ENCODE data around the gene NAXE. TPM values are rescaled to one million over a fixed set of nuclear protein-coding genes. Genes with fewer than 3 reads are reported as not detected.
"Not testable (repeated sequence)": the region's sequence is repeated elsewhere in the genome, so short reads cannot be mapped to it uniquely, and the experiment has no call there.

NAXE gene
- total and polyA plus RNA-seq, 2 experiments from 2014 or later, result 117 to 198 TPM

DNA sequence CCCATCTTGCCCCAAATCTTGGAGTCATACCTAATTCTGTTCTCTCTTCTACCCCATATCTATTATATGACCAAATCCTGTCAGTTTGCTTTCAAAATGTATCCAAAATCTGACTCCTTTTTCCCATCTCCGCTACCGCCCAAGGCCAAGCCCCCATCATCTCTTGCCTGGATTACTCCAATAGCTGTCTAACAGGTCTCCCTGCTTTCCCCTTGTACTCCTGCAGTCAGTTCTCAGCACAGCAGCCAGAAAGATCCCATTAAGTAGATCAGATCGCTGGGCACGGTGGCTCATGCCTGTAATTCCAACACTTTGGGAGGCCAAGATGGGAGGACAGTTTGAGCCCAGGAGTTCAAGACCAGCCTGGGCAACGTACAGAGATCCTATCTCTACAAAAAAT lies 39.1 kb upstream of the NAXE start:
- H4K20me1 ChIP-seq (ENCODE audit: insufficient read depth, poor library complexity, severe bottlenecking), result no peaks in the 10 kb centered on the region
- no peaks in the 10 kb centered on the region for H3K9me3 ChIP-seq (ENCODE audit: low read depth)
- H3K27me3 ChIP-seq, result no peaks in the 10 kb centered on the region
- no peak overlapping the region for H3K27ac ChIP-seq
- H3K4me1 ChIP-seq (ENCODE audit: insufficient read depth), result no peaks in the 10 kb centered on the region
- DNase-seq (ENCODE audit: low spot score), result no peak
- TF ChIP-seq EZH2 (IDR thresholded peaks at IDR 0.05; ENCODE audit: borderline replicate concordance), result no peak
- TF ChIP-seq EZH2phosphoT487 (IDR thresholded peaks at IDR 0.05; ENCODE audit: low read depth, severe bottlenecking, unreplicated experiment), result no peak
- TF ChIP-seq, protein P1, sequence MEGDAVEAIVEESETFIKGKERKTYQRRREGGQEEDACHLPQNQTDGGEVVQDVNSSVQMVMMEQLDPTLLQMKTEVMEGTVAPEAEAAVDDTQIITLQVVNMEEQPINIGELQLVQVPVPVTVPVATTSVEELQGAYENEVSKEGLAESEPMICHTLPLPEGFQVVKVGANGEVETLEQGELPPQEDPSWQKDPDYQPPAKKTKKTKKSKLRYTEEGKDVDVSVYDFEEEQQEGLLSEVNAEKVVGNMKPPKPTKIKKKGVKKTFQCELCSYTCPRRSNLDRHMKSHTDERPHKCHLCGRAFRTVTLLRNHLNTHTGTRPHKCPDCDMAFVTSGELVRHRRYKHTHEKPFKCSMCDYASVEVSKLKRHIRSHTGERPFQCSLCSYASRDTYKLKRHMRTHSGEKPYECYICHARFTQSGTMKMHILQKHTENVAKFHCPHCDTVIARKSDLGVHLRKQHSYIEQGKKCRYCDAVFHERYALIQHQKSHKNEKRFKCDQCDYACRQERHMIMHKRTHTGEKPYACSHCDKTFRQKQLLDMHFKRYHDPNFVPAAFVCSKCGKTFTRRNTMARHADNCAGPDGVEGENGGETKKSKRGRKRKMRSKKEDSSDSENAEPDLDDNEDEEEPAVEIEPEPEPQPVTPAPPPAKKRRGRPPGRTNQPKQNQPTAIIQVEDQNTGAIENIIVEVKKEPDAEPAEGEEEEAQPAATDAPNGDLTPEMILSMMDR (IDR thresholded peaks at IDR 0.05; ENCODE audit: poor library complexity), result no peak
- no peak overlapping the region for H3K4me2 ChIP-seq
- no peaks in the 10 kb centered on the region for H3K36me3 ChIP-seq (replicated peaks; ENCODE audit: insufficient read depth, low read depth)
- no peaks in the 10 kb centered on the region for H3K79me2 ChIP-seq
- H2AFZ ChIP-seq, result no peak overlapping the region
- no peaks in the 10 kb centered on the region for H3K9me2 ChIP-seq (replicated peaks; ENCODE audit: insufficient read depth)
- WGBS (ENCODE audit: low lambda C conversion rate, missing lambda C conversion rate), result 74% methylated on average over 5 of the region's 5 CpGs
- H3K4me3 ChIP-seq, result no peak overlapping the region

DNA sequence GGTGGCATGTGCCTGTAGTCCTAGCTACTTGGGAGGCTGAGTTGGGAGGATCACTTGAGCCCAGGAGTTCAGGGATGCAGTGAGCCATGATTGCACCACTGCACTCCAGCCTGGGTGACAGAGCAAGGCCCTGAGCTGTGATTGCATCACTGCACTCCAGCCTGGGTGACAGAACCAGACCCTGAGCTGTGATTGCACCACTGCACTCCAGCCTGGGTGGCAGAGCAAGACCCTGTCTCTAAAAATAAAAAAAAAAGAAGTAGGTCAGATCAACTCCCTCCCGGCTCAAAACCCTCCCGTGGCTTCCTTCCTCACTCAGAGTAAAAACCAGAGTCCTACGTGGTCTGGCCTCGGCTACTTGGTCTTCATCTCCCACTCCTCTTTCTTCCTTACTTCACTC lies 38.6 kb upstream of the NAXE start:
- not testable (repeated sequence) for H2AFZ ChIP-seq; H3K4me3 ChIP-seq; H3K36me3 ChIP-seq (replicated peaks; ENCODE audit: insufficient read depth, low read depth); H3K4me2 ChIP-seq; H4K20me1 ChIP-seq (ENCODE audit: insufficient read depth, poor library complexity, severe bottlenecking); DNase-seq (ENCODE audit: low spot score); H3K79me2 ChIP-seq; H3K4me1 ChIP-seq (ENCODE audit: insufficient read depth); H3K9me2 ChIP-seq (replicated peaks; ENCODE audit: insufficient read depth); H3K9me3 ChIP-seq (ENCODE audit: low read depth); H3K27me3 ChIP-seq; H3K27ac ChIP-seq
- WGBS (ENCODE audit: low lambda C conversion rate, missing lambda C conversion rate), result 92% methylated on average over 4 of the region's 4 CpGs

DNA sequence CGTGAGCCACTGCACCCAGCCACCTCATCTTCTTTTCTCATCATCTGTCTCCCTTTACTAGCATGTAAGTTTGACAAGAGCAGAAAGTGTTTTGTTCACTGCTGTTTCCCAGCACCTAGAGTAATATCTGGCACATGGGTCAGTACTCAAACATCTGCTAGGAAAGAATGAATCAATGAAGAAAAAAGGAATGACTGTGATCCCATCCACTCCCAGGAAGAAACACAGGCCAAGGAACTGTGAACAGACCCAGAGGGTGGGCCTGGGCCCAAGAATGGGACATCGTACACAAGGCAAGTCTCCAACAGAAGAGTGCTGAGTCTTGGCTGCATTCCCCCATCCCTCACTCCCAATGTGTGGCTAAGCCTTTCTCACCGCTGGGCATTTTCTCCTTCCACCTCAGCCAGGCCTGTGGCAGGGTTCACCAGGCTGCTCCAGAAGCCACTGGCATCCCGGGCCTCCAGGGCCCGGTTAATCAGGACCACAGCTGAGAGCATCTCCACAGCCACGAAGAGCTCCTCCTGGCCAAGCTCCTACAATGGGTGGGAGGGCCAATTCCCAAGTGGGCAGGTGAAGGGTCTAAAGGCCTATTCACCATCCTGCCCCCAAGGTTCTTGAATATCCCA lies 37.6 kb upstream of the NAXE start:
- WGBS (ENCODE audit: low lambda C conversion rate, missing lambda C conversion rate), result 96% methylated on average over 6 of the region's 6 CpGs
- Histone ChIP-seq H3K4me1 (ENCODE audit: insufficient read depth) (no peaks in the 10 kb centered on the region), H3K27me3 (no peaks in the 10 kb centered on the region), H2AFZ (no peak overlapping the region), H3K79me2 (no peaks in the 10 kb centered on the region), H3K9me3 (ENCODE audit: low read depth) (no peaks in the 10 kb centered on the region), H3K4me2 (no peak overlapping the region), H3K9me2 (replicated peaks; ENCODE audit: insufficient read depth) (no peaks in the 10 kb centered on the region), H4K20me1 (ENCODE audit: insufficient read depth, poor library complexity, severe bottlenecking) (no peaks in the 10 kb centered on the region), H3K36me3 (replicated peaks; ENCODE audit: insufficient read depth, low read depth) (no peaks in the 10 kb centered on the region), H3K4me3 (no peak overlapping the region), H3K27ac (no peak overlapping the region)
- DNase-seq (ENCODE audit: low spot score), result no peak
- no peak for TF ChIP-seq EZH2phosphoT487 (IDR thresholded peaks at IDR 0.05; ENCODE audit: low read depth, severe bottlenecking, unreplicated experiment)
- no peak for TF ChIP-seq EZH2 (IDR thresholded peaks at IDR 0.05; ENCODE audit: borderline replicate concordance)
- TF ChIP-seq, protein P1 (IDR thresholded peaks at IDR 0.05; ENCODE audit: poor library complexity), result no peak

DNA sequence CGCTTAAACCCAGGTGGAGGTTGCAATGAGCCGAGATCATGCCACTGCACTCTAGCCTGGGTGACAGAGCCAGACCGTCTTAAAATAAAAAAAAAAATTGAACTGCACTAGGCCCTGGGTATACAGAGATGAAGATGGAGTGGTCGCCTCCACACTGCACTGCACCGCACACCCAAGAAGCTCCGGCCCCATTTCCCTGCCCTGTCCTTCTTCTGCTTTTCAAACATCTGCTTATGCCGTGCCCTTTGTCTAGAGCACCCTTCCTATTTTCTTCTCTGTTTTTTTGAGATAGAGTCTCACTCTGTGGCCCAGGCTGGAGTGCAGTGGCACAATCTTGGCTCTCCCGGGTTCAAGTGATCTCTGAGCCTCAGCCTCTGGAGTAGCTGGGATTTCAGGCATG lies 36.6 kb upstream of the NAXE start:
- TF ChIP-seq EZH2phosphoT487 (IDR thresholded peaks at IDR 0.05; ENCODE audit: low read depth, severe bottlenecking, unreplicated experiment), result no peak
- TF ChIP-seq, protein P1 (IDR thresholded peaks at IDR 0.05; ENCODE audit: poor library complexity), result no peak
- TF ChIP-seq EZH2 (IDR thresholded peaks at IDR 0.05; ENCODE audit: borderline replicate concordance), result no peak
- 84% methylated on average over 8 of the region's 8 CpGs for WGBS (ENCODE audit: low lambda C conversion rate, missing lambda C conversion rate)
- Histone ChIP-seq H3K9me2 (replicated peaks; ENCODE audit: insufficient read depth) (no peaks in the 10 kb centered on the region), H3K4me3 (no peak overlapping the region), H3K9me3 (ENCODE audit: low read depth) (no peaks in the 10 kb centered on the region), H3K27me3 (no peaks in the 10 kb centered on the region), H4K20me1 (ENCODE audit: insufficient read depth, poor library complexity, severe bottlenecking) (no peaks in the 10 kb centered on the region), H3K4me1 (ENCODE audit: insufficient read depth) (no peaks in the 10 kb centered on the region), H3K36me3 (replicated peaks; ENCODE audit: insufficient read depth, low read depth) (no peaks in the 10 kb centered on the region), H3K27ac (no peak overlapping the region), H2AFZ (no peak overlapping the region), H3K79me2 (no peaks in the 10 kb centered on the region), H3K4me2 (no peak overlapping the region)
- DNase-seq (ENCODE audit: low spot score), result no peak
